ENCODE measurements around the gene KBTBD12.

GRCh38 chr3:128033102-128033501 lies 118.1 kb downstream of the KBTBD12 start:
- TF ChIP-seq RAD21 (IDR thresholded peaks at IDR 0.05; ENCODE audit: low read length) (no peak), CTCF (IDR thresholded peaks at IDR 0.05) (no peak), TEAD4 (IDR thresholded peaks at IDR 0.05; ENCODE audit: borderline replicate concordance, insufficient read depth) (no peak), SMC3 (IDR thresholded peaks at IDR 0.05; ENCODE audit: low read depth, low read length) (no peak), IRF3 (IDR thresholded peaks at IDR 0.05; ENCODE audit: low read depth, low read length) (no peak)
- TF ChIP-seq, protein P1, sequence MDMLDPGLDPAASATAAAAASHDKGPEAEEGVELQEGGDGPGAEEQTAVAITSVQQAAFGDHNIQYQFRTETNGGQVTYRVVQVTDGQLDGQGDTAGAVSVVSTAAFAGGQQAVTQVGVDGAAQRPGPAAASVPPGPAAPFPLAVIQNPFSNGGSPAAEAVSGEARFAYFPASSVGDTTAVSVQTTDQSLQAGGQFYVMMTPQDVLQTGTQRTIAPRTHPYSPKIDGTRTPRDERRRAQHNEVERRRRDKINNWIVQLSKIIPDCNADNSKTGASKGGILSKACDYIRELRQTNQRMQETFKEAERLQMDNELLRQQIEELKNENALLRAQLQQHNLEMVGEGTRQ (IDR thresholded peaks at IDR 0.05; ENCODE audit: borderline replicate concordance, low read depth, low read length) = no peak
- TF ChIP-seq, protein P2, sequence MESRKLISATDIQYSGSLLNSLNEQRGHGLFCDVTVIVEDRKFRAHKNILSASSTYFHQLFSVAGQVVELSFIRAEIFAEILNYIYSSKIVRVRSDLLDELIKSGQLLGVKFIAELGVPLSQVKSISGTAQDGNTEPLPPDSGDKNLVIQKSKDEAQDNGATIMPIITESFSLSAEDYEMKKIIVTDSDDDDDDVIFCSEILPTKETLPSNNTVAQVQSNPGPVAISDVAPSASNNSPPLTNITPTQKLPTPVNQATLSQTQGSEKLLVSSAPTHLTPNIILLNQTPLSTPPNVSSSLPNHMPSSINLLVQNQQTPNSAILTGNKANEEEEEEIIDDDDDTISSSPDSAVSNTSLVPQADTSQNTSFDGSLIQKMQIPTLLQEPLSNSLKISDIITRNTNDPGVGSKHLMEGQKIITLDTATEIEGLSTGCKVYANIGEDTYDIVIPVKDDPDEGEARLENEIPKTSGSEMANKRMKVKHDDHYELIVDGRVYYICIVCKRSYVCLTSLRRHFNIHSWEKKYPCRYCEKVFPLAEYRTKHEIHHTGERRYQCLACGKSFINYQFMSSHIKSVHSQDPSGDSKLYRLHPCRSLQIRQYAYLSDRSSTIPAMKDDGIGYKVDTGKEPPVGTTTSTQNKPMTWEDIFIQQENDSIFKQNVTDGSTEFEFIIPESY (IDR thresholded peaks at IDR 0.05; ENCODE audit: borderline replicate concordance, low read depth) = no peak
